ENCODE measurements around the gene FABP7.

The FABP7 gene

DNA sequence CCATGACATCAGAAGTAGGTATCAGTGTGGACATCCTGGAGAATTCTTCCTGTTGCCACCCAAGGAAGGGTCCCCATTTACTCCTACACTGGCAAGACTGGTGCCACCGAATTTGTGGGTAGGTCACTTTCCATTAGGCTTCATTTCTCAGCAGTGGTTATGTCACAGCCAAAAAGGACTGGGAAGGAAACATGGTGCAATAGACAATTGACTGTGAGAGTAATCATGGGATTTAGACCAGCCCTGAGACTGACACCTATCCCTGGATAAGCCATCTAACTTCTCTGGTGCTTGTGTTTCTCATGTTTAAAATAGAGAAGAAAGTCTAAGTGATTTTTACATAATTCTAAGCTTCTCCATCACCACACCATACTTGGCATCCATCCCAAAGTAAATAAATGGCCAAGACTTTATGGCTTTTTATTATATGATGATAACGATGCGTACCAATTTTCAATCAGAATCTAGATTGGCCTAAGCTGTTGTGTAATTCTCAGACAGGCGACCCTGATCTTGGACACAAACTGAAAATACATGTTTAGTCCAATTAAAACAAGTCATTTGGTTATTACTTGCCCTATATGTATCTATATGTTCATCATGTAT is 19.7 kb downstream of the FABP7 start:
- DNase-seq: peak; percentile 73

DNA sequence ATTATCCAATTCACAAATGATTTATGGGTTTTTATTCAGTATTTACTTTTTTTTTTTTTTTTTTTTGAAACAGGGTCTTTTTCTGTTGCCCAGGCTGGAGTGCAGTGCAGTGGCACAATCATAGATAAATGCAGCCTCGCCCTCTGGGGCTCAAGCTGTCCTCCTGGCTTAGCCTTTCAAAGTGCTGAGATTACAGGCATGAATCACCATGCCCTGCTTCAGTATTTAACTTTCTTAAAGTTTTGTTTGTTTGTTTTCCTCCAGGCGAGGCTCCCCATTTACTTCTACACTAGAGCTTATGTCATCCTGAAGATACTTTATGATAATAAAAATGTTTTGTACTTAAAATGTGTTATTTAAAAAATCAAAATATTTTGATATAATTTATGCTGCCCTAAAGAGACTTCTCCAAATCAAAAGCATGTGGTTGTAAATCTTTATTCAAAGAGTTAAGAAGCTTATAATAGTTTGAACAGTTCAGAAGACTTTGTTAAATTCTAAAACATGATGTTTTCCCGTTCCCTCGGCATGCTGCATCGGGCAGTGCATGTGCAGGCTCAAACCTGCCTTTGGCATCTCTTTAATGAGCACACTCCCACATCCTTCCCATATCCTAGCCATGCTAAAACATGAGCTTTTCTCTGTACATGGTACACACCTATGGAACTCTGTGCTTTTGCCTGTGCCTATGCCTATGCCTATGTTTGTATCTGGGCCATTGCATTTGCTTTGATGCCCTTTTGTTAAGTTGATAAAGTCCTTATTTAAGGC is 20.6 kb downstream of the FABP7 start:
- DNase-seq: peak; percentile 66

DNA sequence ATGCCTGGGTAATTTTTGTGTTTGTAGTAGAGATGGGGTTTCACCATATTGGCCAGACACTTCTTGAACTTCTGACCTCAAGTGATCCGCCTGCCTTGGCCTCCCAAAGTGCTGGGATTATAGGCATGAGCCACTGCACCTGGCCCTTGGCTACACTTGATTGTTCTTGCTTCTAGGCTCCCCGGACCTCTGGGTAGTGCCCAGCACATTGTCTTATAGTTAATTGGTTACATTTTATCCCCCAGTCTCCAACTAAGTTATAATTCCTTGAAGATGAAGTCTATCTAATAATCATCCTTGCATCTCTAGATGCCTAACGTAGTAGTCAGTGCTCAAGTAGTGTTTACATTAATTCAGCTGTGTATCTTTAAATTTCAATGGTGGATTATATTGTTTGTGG is 21.4 kb downstream of the FABP7 start:
- no peak for DNase-seq

DNA sequence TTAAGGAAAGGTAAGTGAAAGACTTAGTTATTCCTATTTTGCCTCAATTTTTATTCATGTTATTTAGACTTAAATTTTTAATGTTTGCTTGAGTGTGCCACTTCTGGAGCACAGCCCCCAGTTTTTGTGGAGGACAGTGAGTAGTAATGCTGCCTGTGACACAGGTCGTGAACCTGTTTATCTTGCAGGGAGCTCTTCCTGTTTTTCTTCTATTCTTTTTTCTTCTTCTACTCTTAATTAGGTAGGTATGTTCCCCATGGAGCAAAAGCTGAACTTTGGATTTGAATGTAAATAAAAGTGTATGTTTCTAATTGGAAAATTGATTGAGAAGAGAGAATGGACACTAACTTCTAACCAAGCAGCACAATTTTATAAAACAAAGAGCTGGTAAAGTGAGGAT is 21.9 kb downstream of the FABP7 start:
- no peak for DNase-seq

DNA sequence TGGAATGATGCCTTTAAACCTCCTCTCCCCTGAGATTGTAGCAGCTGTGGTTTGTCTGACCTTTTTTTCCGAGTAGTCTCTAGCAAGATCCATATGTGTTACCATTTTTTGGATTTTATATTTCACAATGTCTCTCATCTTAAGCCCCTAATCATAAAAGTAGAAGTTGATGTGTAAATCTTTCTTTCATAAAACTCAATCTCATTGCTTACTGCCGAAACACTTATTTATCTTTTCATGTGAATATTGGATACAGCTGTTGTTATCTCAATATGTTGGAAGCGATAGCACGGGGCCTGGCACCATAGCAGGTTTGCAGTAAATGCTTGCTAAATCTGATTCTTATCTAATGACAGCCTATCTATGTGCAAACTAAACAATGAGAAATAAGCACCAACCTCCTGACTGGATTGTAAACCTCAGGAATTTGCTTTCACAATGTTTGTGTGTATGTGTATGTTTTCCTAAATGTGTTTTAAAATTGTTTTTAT is 23.7 kb downstream of the FABP7 start:
- DNase-seq: no peak

DNA sequence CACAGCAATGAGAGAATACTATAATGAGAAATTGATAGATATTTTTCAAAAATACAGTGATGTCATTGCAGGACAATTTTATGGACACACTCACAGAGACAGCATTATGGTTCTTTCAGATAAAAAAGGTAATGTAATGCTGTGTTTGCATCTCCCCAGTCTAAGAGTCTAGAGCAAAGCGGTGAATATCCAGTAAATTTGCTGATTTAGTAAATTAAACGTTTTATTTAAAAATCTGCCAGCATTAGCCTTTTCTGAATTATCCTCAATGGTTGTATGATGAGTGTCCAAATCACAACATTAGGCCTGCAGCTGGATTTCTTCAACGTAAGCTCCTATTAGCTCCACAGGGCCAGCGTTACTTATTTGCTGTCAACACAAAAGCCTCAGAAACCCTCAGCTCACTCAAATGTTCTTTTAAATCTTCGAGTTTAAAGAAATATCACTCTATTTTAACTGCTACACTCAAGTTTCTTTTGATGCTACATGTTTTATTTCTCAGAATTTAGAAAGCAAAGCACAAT is 25.5 kb downstream of the FABP7 start:
- DNase-seq: no peak

DNA sequence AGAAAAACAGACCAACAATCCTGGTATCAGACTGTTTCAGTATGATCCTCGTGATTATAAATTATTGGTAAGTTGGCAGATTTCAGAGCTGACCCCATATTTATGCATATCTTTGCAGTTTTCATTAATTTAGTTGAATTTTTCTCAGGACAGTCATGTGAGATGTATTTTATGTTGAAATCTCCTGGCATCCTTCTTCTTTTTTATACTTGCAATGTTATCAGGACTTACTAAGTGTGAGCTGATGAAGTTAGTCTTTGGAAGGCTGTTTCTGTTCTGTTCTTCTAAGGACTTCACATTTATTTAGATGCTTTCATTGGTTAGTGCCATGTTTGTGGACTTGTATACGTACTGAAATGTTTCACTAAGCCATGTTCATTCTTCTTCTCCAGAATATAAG is 26.8 kb downstream of the FABP7 start:
- DNase-seq: no peak

DNA sequence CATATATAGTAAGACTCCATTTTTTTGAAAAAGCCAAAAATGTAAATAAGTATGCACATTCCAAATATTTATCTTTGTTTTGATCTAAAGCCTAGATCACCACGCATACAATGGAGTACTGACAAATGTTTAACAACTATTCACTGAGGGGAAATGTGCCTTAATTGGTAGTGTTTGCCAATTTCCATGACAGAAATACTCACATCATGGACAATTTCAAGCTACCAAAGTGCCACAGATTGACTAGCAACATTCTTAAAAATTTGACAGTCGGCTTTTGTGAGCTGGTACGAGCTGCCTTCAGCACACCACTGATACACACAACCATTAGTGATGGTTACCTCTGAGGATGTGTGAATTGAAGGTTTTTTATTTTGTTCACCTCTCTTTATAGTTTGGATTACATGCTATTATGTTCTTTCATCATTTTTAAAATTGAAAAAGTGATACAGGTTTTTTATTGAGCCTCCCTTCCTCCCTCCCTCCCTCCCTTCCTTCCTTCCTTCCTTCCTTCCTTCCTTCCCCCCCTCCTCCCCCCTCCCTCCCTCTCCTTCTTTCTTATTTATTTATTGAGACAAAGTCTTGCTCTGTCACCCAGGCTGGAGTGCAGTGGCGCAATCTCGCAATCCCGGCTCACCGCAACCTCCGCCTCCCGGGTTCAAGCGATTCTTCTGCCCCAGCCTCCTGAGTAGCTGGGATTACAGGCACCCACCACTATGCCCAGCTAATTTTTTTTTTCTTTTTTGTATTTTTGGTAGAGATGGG is 28.8 kb downstream of the FABP7 start:
- DNase-seq: no peak

DNA sequence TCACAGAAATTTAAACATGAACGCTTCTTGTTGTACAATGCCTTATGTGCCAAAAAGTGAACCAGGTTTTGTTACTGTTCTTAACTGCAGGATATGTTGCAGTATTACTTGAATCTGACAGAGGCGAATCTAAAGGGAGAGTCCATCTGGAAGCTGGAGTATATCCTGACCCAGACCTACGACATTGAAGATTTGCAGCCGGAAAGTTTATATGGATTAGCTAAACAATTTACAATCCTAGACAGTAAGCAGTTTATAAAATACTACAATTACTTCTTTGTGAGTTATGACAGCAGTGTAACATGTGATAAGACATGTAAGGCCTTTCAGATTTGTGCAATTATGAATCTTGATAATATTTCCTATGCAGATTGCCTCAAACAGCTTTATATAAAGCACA is 29.5 kb downstream of the FABP7 start:
- DNase-seq: no peak

DNA sequence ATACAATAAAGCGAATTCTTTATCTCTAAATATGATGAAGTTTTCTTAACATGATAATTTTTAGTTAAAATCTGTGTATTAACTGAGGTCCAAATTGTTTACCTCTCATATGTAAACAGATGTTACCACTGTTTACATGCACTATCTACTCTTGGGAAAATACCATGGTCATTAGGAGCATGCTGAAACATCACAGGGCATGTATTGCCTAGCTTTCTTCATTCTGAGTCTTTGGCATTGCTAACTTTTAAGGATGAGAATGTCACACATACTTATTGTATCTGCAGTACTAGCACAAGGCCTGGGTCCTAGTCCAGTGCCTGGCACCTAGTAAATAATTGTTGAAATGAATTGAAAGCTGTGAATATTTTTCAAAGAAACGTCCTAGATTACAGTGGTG is 30.2 kb downstream of the FABP7 start:
- no peak for DNase-seq

DNA sequence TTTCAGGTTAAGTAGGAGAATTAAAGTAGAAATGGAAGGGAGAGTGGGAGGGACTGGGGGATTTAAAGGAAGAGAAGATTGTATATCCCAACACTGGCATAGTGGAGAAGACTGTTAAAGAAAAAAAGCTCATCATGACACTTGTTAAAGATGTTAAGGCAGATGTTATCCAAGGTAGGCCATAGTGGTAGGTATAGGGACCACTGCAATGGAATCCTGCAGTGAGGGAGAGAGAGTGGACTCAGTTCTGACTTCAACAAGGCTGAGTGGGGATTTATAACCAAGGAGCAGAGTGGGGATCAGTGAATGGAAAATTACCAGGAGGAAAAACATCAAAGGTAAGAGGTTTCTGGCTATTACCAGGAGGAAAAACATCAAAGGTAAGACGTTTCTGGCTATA is 30.7 kb downstream of the FABP7 start:
- DNase-seq: no peak

DNA sequence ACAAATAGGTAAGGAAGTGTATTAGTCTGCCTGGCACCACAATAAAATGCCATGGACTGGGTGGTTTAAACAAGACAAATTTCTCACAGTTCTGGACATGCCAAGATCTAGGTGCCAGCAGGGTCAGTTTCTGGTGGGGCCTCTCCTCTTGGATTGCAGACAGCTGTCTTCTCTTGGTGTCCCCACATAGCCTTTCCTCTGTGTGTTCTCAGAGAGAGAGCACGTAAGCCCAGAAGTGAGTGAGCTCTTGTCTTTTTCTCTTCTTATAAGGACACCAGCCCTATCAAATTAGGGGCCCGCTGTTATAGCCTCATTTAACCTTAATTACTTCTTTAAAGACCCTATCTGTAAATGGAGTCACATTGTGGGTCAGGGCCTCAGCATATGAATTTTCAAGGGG is 37.8 kb downstream of the FABP7 start:
- peak; percentile 88 for DNase-seq

DNA sequence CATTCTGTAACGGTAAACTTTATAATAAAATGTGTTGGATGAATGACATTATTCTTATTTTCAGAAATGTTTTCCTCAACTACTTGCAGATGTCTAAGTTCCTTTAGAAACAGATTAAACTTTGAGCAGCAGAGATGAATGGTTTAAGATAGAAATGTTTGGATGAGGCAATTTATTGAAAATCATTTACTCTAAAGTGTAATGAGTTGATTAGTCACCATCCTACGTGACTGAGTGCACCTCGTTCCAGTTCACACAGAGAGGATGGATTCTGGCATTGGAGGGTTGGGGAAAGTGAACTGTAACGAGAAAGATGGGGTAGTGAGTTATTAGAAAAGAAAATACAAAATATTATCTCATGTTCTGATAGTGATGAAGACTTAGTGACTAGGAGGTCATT is 38.2 kb downstream of the FABP7 start:
- DNase-seq: peak; percentile 88

DNA sequence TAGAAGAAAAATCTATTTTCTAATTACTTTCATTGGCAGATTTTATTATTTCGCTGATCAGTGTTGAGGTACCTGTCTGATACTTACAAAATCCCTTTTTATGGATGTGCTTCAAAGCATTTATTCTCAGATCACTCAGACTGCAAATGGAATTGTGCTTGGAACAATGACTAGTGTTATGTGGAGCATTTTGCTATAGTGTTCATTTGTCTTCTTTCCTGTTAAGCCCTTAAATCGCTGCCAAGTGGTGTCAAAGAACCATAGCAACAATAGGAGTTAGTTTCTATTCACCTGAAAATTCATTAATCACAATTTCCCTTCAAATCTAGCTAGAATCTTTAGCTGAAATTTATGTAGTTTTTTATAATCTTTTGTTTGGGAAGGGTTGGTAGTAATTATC is 39.4 kb downstream of the FABP7 start:
- DNase-seq: peak; percentile 91

DNA sequence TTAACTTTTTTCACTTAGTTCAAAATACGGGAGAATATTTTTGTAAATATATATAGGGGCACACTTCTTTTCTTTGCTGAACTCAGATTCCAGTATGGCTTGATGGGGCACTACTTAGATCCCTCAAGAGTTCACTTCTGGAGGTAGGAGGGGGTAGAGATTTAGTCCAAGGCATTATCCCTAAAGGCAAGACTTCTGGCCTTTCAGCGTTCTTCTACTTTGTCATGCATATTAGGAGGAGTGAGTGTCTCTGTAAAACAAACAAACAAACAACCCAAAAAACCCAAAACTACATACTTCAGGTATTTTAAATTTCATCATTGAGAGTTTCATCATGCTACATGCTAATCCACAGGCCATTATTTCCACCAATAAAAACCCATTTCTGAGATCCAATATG is 41.6 kb downstream of the FABP7 start:
- no peak for DNase-seq

DNA sequence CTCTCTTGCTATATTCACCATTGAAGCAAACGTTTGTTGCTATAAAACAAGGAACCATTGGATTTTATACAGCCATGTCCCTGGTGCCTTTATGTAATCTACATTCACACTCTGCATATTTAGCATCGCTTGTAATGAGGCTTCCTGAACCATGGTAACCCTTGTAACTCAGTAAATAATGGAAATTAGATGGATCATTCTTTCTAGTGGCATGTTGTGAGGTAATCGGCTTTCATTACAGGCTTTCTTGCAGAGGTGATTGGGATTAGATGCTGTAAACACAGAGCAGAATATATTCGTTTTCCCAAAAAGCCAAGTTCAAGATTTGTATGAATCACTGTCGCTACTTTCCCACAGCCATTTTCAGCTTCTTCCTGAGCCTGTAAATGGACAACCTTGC is 45.6 kb downstream of the FABP7 start:
- DNase-seq: peak; percentile 93

DNA sequence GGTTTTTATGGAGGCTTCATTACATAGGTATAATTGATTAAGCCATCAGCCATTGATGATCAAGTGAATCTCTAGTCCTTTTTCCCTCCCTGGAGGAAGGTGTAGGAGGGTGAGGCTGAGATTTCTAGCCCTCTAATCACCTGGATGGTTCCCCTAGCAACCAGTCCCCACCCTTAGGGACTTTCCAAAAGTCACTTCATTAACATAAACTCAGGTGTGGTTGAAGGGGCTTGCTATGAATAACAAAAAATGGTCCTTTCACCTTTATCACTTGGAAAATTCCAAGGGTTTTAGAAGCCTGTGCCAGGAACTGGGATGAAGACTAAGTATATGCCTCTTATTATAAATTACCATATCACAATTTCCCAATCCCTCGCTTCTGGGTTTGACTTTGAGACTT is 49.9 kb downstream of the FABP7 start:
- DNase-seq: peak; percentile 34

DNA sequence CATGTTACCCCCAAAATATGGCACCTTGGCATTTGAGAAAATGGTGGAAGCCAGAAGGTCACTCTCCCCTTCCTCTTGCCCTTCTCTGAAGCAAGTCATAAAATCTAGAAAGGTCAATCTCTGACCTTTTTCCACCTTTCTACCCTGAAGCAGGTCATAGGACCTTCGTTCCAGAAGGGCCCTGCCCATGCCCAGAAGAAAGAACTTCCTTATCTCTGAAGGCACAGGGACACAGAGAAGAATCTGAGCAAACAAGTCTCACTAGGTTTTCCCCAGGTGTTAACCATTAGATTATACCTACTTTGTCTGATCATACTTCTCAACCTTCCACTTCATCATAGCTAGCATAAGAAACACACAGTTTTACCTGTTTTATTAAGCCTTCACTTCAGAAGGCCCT is 52.0 kb downstream of the FABP7 start:
- DNase-seq: no peak

DNA sequence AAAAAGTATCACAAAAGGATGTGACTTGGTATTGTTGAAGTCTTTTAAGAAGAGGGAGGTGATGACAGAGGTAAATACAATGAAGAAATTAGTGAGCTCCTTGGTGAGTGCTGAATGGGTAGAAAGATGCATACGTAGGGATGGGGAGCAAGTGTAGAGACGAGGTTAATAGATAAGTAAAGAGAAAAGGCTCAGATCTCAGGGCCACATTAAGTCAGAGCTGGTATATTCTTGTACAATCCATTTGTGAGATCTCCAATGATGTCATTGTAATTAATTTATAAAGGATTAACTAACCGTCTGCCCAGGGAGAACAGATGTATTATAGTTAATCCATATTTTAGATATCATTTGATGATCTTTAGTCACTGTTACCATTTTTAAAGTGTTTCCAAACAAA is 52.9 kb downstream of the FABP7 start:
- DNase-seq: no peak

DNA sequence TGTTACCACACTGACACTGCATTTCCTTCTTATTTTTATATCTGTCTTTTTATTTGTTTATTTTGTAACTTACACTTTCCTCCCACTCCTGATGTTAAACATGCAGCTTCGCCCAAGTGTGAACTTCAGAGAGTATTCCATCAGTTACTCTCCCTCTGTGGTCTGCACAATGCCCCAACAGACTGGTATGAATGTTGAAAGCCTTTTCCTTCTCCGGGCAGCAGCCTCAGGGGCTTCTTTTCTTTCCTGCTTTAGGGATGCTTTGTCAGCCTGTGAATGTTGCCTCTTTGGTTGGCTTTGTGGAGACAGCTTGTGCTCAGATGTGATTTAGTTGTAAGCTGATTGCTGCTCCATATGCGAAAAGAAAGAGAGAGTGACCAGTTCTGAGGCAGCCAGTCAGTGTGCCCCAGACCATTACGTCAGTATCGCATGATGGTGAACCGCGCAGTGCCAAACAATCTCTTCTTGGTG is 53.5 kb downstream of the FABP7 start:
- peak; percentile 67 for DNase-seq
